ENCODE measurements around the gene SLC6A5. TPM values are rescaled to one million over a fixed set of nuclear protein-coding genes. Genes with fewer than 3 reads are reported as not detected.

SLC6A5 gene
- total RNA-seq, 4 donors from 2014 or later = not detected

GRCh38 chr11:20631519-20632168 is 32.2 kb downstream of the SLC6A5 start:
- TF ChIP-seq, protein P1, sequence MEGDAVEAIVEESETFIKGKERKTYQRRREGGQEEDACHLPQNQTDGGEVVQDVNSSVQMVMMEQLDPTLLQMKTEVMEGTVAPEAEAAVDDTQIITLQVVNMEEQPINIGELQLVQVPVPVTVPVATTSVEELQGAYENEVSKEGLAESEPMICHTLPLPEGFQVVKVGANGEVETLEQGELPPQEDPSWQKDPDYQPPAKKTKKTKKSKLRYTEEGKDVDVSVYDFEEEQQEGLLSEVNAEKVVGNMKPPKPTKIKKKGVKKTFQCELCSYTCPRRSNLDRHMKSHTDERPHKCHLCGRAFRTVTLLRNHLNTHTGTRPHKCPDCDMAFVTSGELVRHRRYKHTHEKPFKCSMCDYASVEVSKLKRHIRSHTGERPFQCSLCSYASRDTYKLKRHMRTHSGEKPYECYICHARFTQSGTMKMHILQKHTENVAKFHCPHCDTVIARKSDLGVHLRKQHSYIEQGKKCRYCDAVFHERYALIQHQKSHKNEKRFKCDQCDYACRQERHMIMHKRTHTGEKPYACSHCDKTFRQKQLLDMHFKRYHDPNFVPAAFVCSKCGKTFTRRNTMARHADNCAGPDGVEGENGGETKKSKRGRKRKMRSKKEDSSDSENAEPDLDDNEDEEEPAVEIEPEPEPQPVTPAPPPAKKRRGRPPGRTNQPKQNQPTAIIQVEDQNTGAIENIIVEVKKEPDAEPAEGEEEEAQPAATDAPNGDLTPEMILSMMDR (IDR thresholded peaks at IDR 0.05 in 4 of 5, conservative IDR thresholded peaks at IDR 0.05 in 1 of 5) = no peak
- no peak for TF ChIP-seq POLR2A (IDR thresholded peaks at IDR 0.05)
- ATAC-seq (no peak), DNase-seq (no peak)
- Histone ChIP-seq H3K36me3 (no peaks in the 10 kb centered on the region), H3K4me3 (no peak overlapping the region), H3K27ac (no peak overlapping the region), H3K9me3 (no peaks in the 10 kb centered on the region), H3K27me3 (peaks cover 0 to 4% (median 0%) of the 10 kb centered on the region in 3 donors), H3K4me1 (no peaks in the 10 kb centered on the region)
- intact Hi-C loops (cut with DNase I; ENCODE audit: low total_unique reads) (no loop called here), in situ Hi-C loops (cut with MboI; ENCODE audit: low sequenced_read_pairs in 4 of 4) (loop anchor here in 3 of 4 donors (25.0 kb wide), 2 partner anchors 1506 to 1681 kb away; no protein-coding TSS in a partner anchor)

- no peak for DNase-seq
- in situ Hi-C loops (cut with MboI; ENCODE audit: low sequenced_read_pairs in 4 of 4) (loop anchor here in 3 of 4 donors (25.0 kb wide), 2 partner anchors 1505 to 1680 kb away; no protein-coding TSS in a partner anchor), intact Hi-C loops (cut with DNase I; ENCODE audit: low total_unique reads) (no loop called here)
- Histone ChIP-seq H3K4me1 (no peaks in the 10 kb centered on the region), H3K4me3 (no peak overlapping the region), H3K36me3 (no peaks in the 10 kb centered on the region), H3K27ac (no peak overlapping the region), H3K9me3 (no peaks in the 10 kb centered on the region), H3K27me3 (peaks cover 0 to 4% (median 0%) of the 10 kb centered on the region in 3 donors)
- no peak for ATAC-seq
- no peak for TF ChIP-seq POLR2A (IDR thresholded peaks at IDR 0.05)
- TF ChIP-seq, protein P1 (IDR thresholded peaks at IDR 0.05 in 4 of 5, conservative IDR thresholded peaks at IDR 0.05 in 1 of 5) = no peak
Measured at GRCh38 chr11:20632169-20632532, 32.7 kb downstream of the SLC6A5 start.

DNA sequence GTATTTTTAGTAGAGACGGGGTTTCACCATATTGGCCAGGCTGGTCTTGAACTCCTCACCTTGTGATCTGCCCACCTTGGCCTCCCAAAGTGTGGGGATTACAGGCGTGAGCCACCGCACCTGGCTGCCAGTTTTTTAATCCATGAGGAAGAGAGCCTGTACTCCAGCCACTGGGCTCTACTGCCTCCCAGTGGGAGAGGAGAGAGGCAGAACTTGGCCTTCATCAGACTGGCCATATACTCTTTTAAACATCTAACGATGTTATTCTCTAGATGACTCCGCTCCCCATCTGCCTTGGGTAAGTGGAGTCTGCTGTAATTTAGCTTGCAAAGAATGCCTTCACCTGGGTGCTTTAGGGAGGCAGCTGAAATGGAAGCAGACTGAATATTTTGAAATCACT is 34.6 kb downstream of the SLC6A5 start:
- no peak for ATAC-seq
- H3K4me3 ChIP-seq = no peak overlapping the region
- intact Hi-C loops (cut with DNase I; ENCODE audit: low total_unique reads) = no loop called here
- peaks cover 0 to 4% (median 0%) of the 10 kb centered on the region in 3 donors for H3K27me3 ChIP-seq
- no peaks in the 10 kb centered on the region for H3K9me3 ChIP-seq
- no peak for DNase-seq
- TF ChIP-seq, protein P1 (IDR thresholded peaks at IDR 0.05 in 4 of 5, conservative IDR thresholded peaks at IDR 0.05 in 1 of 5) = no peak
- TF ChIP-seq POLR2A (IDR thresholded peaks at IDR 0.05) = no peak
- in situ Hi-C loops (cut with MboI; ENCODE audit: low sequenced_read_pairs in 4 of 4) = loop anchor here in 3 of 4 donors (25.0 kb wide), 2 partner anchors 1503 to 1678 kb away; no protein-coding TSS in a partner anchor
- no peaks in the 10 kb centered on the region for H3K4me1 ChIP-seq
- no peak overlapping the region for H3K27ac ChIP-seq
- H3K36me3 ChIP-seq = no peaks in the 10 kb centered on the region

DNA sequence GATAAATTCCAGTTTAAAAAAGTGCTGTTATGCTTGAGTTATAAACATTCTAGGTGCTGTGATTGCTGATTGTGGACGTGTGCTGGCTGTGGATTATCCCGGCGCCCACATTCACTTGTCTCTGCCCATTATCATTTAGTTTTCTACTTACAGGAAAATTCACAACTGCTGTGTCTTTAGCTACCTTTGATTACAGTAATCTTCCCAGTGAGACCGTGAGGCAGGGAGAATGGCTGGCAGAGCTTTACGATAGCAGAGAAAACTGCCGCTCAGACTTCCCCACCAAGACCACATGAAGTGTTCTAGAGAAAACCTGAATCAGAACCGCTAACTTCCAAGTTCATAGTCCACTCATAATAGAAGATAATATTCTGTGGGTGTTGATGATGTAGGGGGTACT is 35.4 kb downstream of the SLC6A5 start:
- Histone ChIP-seq H3K9me3 (no peaks in the 10 kb centered on the region), H3K4me3 (no peak overlapping the region), H3K36me3 (no peaks in the 10 kb centered on the region), H3K27ac (no peak overlapping the region), H3K27me3 (peaks cover 0 to 4% (median 0%) of the 10 kb centered on the region in 3 donors), H3K4me1 (no peaks in the 10 kb centered on the region)
- TF ChIP-seq, protein P1 (IDR thresholded peaks at IDR 0.05 in 4 of 5, conservative IDR thresholded peaks at IDR 0.05 in 1 of 5) = no peak
- no peak for TF ChIP-seq POLR2A (IDR thresholded peaks at IDR 0.05)
- ATAC-seq (no peak), DNase-seq (no peak)
- intact Hi-C loops (cut with DNase I; ENCODE audit: low total_unique reads) = no loop called here
- in situ Hi-C loops (cut with MboI; ENCODE audit: low sequenced_read_pairs in 4 of 4) = loop anchor here in 3 of 4 donors (25.0 kb wide), 2 partner anchors 1503 to 1678 kb away; no protein-coding TSS in a partner anchor
